ENCODE results near the gene GTPBP4.
"Not testable (repeated sequence)": the region's sequence is repeated elsewhere in the genome, so short reads cannot be mapped to it uniquely, and the experiment has no call there.

Gene GTPBP4

GRCh38 chr10:1011696-1012095 is 23.5 kb downstream of the GTPBP4 start:
- DNase-seq (ENCODE audit: low read depth), result no peak
- no peak overlapping the region for H3K4me3 ChIP-seq (ENCODE audit: low read depth, low read length)

- no peak for DNase-seq (ENCODE audit: low read depth)
- no peak overlapping the region for H3K4me3 ChIP-seq (ENCODE audit: low read depth, low read length)
These were observed 27.5 kb downstream of the GTPBP4 start for GRCh38 chr10:1015688-1016087.

- no peak for DNase-seq (ENCODE audit: low read depth)
- H3K4me3 ChIP-seq (ENCODE audit: low read depth, low read length), result no peak overlapping the region
These were observed 31.1 kb downstream of the GTPBP4 start for GRCh38 chr10:1019362-1019761.

- DNase-seq (ENCODE audit: low read depth), result no peak
- H3K4me3 ChIP-seq (ENCODE audit: low read depth, low read length), result no peak overlapping the region
These were observed 32.2 kb downstream of the GTPBP4 start for GRCh38 chr10:1020460-1020859.

- DNase-seq (ENCODE audit: low read depth), result no peak
- no peak overlapping the region for H3K4me3 ChIP-seq (ENCODE audit: low read depth, low read length)
These were observed 32.7 kb downstream of the GTPBP4 start for GRCh38 chr10:1020958-1021357.

- H3K4me3 ChIP-seq (ENCODE audit: low read depth, low read length), result no peak overlapping the region
- no peak for DNase-seq (ENCODE audit: low read depth)
These were observed 34.2 kb downstream of the GTPBP4 start for GRCh38 chr10:1022413-1022812.

GRCh38 chr10:1024103-1024502 is 35.9 kb downstream of the GTPBP4 start:
- no peak for DNase-seq (ENCODE audit: low read depth)

GRCh38 chr10:1025683-1026082 is 37.4 kb downstream of the GTPBP4 start, which contains the start of gene IDI2:
Gene IDI2 (minus strand): TSS chr10:1025859. CDS start chr10:1024723, 1,136 bp downstream.
- no peak for DNase-seq (ENCODE audit: low read depth)
- no peak within 1 kb of the TSS for H3K4me3 ChIP-seq (ENCODE audit: low read depth, low read length)

More at GRCh38 chr10:1024103-1024502, 35.9 kb downstream of the GTPBP4 start:
- H3K4me3 ChIP-seq (ENCODE audit: low read depth, low read length), result no peak overlapping the region

- H3K4me3 ChIP-seq (ENCODE audit: low read depth, low read length), result no peak overlapping the region
- no peak for DNase-seq (ENCODE audit: low read depth)
These were observed 38.3 kb downstream of the GTPBP4 start for GRCh38 chr10:1026578-1026977.

- DNase-seq (ENCODE audit: low read depth), result no peak
- H3K4me3 ChIP-seq (ENCODE audit: low read depth, low read length), result no peak overlapping the region
These were observed 41.6 kb downstream of the GTPBP4 start for GRCh38 chr10:1029838-1030237.

- H3K4me3 ChIP-seq (ENCODE audit: low read depth, low read length), result no peak overlapping the region
- DNase-seq (ENCODE audit: low read depth), result no peak
These were observed 45.4 kb downstream of the GTPBP4 start for GRCh38 chr10:1033601-1034000.

GRCh38 chr10:1034758-1035157 is 46.5 kb downstream of the GTPBP4 start:
- no peak overlapping the region for H3K4me3 ChIP-seq (ENCODE audit: low read depth, low read length)
- DNase-seq (ENCODE audit: low read depth), result no peak

- no peak overlapping the region for H3K4me3 ChIP-seq (ENCODE audit: low read depth, low read length)
- DNase-seq (ENCODE audit: low read depth), result no peak
These were observed 47.0 kb downstream of the GTPBP4 start for GRCh38 chr10:1035201-1035600.

- no peak for DNase-seq (ENCODE audit: low read depth)
These were observed 48.1 kb downstream of the GTPBP4 start for GRCh38 chr10:1036341-1036791.

GRCh38 chr10:1037098-1037497 is 48.9 kb downstream of the GTPBP4 start:
- H3K4me3 ChIP-seq (ENCODE audit: low read depth, low read length), result no peak overlapping the region
- DNase-seq (ENCODE audit: low read depth), result no peak

More at GRCh38 chr10:1036341-1036791, 48.1 kb downstream of the GTPBP4 start:
- no peak overlapping the region for H3K4me3 ChIP-seq (ENCODE audit: low read depth, low read length)

GRCh38 chr10:1038769-1039168 is 50.5 kb downstream of the GTPBP4 start:
- H3K4me3 ChIP-seq (ENCODE audit: low read depth, low read length); DNase-seq (ENCODE audit: low read depth): not testable (repeated sequence)

GRCh38 chr10:1040133-1040532 is 51.9 kb downstream of the GTPBP4 start:
- H3K4me3 ChIP-seq (ENCODE audit: low read depth, low read length), result no peak overlapping the region
- DNase-seq (ENCODE audit: low read depth), result no peak

- DNase-seq (ENCODE audit: low read depth), result no peak
- H3K4me3 ChIP-seq (ENCODE audit: low read depth, low read length), result no peak overlapping the region
These were observed 53.3 kb downstream of the GTPBP4 start for GRCh38 chr10:1041514-1041913.

- DNase-seq (ENCODE audit: low read depth), result no peak
- H3K4me3 ChIP-seq (ENCODE audit: low read depth, low read length), result no peak overlapping the region
These were observed 55.3 kb downstream of the GTPBP4 start for GRCh38 chr10:1043532-1043995.

- no peak overlapping the region for H3K4me3 ChIP-seq (ENCODE audit: low read depth, low read length)
- no peak for DNase-seq (ENCODE audit: low read depth)
These were observed 55.9 kb downstream of the GTPBP4 start for GRCh38 chr10:1044146-1044545.

- H3K4me3 ChIP-seq (ENCODE audit: low read depth, low read length), result no peak overlapping the region
- DNase-seq (ENCODE audit: low read depth), result no peak
These were observed 56.7 kb downstream of the GTPBP4 start for GRCh38 chr10:1044964-1045363.

- DNase-seq (ENCODE audit: low read depth), result no peak
- H3K4me3 ChIP-seq (ENCODE audit: low read depth, low read length), result peak overlapping the region; percentile 2
These were observed 57.2 kb downstream of the GTPBP4 start for GRCh38 chr10:1045415-1045814.

Measured in skeletal muscle cell (primary cell).